ENCODE data around the gene JAG1.

GRCh38 chr20:10658876-10659632 lies 14.7 kb downstream of the JAG1 start:
- no peak for TF ChIP-seq POLR2A (IDR thresholded peaks at IDR 0.05)
- TF ChIP-seq, protein P1, sequence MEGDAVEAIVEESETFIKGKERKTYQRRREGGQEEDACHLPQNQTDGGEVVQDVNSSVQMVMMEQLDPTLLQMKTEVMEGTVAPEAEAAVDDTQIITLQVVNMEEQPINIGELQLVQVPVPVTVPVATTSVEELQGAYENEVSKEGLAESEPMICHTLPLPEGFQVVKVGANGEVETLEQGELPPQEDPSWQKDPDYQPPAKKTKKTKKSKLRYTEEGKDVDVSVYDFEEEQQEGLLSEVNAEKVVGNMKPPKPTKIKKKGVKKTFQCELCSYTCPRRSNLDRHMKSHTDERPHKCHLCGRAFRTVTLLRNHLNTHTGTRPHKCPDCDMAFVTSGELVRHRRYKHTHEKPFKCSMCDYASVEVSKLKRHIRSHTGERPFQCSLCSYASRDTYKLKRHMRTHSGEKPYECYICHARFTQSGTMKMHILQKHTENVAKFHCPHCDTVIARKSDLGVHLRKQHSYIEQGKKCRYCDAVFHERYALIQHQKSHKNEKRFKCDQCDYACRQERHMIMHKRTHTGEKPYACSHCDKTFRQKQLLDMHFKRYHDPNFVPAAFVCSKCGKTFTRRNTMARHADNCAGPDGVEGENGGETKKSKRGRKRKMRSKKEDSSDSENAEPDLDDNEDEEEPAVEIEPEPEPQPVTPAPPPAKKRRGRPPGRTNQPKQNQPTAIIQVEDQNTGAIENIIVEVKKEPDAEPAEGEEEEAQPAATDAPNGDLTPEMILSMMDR (IDR thresholded peaks at IDR 0.05): no peak
